MV-4-11 (cell line): ENCODE measurements around the gene TIPARP.

Source experiments
- DNase-seq: peaks from one replicate; lab custom pipeline; 2025; lab: John Stamatoyannopoulos, UW

Gene TIPARP

DNA sequence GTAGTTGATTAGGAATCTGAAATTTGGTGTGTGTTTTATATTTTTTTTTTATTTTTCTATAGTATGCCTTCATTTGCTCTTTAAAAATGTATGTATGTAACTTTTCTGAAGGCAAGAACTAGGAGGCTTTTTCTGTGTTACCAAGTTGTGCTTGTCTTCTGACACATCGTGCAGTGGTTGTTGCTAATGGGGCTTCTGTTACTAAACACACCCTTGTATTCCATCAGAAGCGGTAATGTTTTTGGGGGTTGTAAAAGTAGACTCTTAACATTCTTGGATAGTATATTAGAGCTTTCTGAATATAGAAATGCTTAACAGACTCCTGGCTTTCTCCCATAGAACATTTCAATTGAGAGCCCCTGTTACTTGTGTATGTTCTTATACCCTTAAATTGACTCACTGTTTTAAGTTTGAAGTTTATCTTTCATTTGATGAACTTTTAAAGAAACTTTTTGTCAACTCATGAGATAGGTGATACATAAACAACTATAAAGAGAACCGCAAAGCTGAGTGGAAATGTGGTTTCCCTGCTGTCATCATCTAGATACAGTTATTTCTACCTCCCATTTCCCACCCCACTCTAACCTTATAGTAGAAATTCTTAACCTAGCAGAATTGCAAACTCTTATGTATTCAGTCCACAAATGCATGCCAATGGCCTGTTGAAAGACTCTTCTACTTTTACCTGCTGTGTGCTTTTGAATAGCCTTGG lies 2.5 kb downstream of the TIPARP start:
- DNase-seq: no peak

DNA sequence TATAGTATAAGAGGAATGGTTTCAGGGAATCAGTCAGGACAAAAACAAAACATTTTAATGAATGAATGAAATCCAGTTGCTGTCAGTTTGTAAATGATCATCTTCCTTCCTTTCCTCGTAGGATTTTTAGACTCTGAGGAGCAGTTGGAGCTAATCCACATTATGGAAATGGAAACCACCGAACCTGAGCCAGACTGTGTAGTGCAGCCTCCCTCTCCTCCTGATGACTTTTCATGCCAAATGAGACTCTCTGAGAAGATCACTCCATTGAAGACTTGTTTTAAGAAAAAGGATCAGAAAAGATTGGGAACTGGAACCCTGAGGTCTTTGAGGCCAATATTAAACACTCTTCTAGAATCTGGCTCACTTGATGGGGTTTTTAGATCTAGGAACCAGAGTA lies 3.1 kb downstream of the TIPARP start:
- DNase-seq: no peak

DNA sequence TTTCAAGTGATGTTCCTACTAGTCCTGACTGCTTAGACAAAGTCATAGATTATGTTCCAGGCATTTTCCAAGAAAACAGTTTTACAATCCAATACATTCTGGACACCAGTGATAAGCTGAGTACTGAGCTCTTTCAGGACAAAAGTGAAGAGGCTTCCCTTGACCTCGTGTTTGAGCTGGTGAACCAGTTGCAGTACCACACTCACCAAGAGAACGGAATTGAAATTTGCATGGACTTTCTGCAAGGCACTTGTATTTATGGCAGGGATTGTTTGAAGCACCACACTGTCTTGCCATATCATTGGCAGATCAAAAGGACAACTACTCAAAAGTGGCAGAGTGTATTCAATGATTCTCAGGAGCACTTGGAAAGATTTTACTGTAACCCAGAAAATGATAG lies 3.8 kb downstream of the TIPARP start:
- no peak for DNase-seq

DNA sequence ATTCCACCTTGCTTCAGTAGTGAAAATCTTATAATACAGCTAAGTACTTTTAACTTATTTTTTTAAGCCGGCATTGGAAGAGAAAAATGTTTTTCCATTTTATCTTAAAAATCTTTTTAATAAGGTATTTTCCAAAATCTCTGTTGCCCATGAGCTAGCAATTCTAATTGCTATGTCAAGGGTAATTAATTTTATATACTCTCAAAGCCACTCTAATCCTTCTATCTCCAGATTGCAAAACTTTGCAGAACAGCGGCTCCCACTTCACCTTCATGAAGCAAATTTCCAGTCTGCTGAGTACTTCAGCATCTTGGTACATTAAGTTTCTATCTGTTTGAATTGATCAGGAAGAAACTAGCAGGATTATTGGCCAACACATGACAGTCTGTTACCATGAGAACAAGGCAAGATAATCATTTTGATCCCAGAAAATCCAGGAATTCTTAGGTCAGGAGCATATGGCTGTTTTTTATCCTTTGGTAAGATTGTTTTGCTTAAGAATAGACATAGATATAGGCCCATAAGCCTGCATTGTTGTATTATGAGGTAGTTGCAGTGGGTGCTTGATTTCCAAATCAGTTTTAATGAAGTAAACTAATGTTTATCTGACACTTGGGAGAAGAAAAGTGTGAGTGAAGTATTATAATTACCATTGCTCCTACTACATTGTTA lies 6.0 kb downstream of the TIPARP start:
- no peak for DNase-seq

DNA sequence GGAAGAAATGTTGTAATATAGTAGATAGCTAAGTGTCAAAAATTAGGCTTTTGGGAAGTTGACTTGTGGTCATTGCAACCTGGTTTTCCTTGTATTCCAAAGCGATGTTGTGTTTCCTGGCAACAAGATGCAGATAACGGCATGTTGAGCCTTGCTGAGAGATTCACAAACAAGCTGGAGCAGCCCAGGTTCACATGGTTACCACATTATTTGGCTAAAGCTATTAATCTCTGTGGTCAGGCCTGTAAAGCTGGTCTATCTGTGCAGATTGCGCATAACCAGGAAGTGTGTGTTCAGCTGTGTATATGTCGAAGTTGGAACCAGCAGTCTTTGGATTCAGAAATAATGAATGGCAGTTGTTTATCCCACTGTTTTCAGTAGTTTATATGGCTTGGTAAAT lies 6.6 kb downstream of the TIPARP start:
- DNase-seq: peak; percentile 80

DNA sequence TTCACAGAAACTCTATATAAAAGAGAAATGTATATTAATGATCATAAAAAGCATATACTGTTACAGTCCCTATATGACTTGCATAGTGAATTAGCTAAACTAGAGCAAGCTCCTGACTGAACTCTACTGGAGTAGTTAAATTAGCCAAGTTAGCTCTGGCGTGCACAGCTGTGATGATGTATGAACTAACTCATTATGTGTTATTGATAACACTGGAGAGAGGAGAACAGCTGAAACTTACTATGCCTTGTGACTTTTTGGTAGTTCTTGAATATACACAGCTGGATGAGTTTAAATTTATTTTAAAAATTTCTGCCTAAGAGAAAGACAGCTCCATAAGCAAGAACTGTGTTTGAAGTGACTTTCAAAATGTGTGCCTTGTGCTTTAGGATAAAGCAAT lies 8.1 kb downstream of the TIPARP start:
- DNase-seq: no peak

DNA sequence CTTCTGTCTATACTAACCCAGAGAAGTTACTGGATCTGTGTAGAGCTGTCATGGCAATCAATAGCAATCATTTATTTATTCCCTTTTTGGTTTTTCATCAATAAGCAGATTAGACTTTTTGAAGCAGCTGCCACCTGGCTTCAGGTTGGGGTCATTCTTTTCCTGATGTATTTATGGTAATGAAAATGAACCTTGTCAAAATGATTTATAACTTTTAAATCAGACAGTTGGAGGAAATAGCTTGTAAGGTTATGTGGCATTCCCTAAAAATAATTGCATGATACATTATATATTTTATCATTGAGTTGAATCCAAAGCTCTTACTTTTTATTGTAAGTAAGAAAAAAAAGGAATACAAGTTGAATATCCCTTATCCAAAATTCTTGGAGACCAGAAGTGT lies 8.6 kb downstream of the TIPARP start:
- no peak for DNase-seq

DNA sequence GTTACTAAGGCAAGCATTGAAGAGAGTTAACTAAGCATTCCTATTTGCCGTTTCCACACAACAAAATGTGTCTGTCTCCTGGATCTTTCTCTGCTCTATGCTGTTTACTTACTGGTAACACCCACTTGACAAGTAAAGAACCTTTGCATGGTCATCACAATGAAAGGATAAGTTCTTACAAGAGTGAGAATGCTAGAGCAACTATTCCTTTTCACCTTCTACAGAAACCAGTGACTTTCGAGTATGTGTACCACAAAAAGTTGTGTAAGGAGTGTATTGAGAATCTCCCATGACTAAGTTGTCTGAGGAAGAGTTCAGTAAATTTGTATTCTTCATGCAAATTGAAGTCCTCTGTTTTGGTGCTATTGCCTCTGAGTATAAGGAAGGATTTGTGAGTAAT lies 10.8 kb downstream of the TIPARP start:
- DNase-seq: peak; percentile 17

DNA sequence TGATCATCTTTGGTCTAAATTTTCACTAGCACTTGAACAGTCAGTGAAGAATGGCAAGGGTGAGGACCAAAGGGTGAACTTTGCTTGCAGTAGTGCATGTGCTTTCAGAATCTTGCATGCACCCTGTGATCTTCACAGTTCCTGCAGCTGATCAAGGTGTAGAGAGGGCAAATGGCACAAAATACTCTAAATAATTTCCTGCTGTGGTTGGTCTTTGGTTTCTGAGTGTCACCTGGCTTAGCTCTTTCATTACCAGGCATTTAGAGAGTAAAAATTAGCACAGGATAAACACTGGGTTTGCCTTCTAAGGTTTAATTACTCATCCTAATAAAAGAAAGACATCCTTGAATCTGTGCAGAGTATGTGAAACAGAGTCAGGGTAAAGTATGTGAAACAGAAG lies 11.4 kb downstream of the TIPARP start:
- DNase-seq: no peak

DNA sequence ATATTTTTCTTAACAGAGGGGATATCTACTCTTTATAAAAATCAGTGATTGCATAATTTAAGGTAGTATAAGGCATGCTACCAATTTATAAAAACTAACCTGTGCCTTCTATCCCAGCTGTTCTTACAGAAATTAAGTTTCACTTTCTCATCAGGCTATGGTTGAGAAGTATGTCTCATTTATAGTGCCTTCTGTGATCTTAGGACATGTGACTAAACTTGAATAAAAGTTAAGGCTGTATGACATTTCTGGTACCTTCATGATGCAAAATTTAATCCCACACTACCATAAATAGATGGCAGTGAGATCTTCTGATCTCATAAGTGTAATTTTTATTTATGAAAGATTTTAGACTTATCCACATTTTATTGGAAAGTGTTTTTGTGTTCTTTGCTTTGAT lies 12.6 kb downstream of the TIPARP start:
- DNase-seq: no peak

DNA sequence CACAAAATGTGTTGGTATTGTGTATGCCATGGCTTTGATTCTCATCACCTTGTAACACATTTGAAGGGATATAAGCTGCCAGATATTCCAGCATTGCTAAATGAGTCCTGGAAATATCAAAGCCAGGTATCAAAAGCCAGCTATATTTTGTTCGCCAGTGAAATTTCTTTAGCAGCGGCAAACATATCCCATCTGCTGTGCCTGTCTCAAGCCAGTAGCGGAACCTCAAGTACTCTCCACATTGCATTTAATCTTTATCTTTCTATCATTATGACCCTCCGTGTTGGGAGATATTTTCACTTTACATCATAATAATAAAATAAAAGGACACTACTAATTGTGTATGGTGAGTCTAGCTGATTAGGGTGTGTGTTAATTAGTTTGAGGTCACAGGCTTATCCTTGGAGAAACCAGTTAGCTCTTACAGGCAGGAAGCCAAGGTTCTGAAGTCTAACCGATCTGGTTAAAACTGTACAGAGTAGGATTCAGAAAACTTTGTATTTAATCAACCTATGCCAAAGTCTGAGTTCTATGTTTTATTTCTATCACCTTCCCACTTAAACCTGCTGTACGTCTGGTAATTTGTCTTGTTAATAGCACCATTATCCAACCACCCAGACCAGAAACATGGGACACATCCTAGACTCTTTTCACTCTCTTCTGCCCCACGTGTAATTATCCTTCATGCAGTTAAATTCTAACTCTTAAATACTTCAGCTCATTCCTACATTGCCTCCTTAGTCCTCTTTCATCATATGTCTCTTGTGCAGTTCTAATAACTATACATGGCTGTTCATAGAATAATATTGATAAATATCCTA lies 14.5 kb downstream of the TIPARP start:
- no peak for DNase-seq

DNA sequence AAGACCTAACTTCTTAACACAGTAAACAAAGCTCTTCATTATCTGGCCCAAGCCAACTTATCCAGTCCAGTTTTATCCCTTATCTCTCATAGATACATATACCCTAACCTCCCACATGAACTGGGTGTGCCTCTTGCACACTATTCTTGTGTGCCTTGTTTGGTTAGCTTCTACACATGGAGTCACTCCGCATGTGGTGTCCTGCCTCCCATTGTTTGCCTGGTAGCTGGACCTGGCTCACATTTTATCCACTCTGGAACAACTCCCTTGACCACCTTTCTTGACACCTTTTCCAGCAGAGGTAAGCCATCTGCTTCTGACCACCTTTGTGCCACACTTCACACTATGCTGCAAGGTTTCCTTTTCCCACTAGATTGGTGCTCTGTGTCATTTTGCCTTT lies 15.2 kb downstream of the TIPARP start:
- DNase-seq: no peak

DNA sequence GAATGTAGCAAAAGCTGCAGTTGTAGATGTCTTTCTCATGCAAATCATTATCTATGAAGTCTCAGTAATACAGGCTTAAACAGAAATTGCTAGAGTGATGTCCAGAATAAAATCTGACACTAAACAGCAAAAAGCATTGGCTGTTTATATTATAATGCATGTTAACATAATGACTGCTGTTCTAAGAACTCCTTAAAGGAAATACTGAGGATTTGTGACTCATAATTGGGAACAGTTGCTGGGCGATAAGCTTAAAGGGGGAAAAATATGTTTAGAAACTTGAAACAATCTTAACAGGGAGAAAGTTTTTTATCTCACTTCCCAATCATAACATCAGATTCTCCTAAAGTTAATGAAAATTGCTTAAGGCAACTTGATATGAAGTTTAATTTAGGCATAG lies 17.5 kb downstream of the TIPARP start:
- no peak for DNase-seq

DNA sequence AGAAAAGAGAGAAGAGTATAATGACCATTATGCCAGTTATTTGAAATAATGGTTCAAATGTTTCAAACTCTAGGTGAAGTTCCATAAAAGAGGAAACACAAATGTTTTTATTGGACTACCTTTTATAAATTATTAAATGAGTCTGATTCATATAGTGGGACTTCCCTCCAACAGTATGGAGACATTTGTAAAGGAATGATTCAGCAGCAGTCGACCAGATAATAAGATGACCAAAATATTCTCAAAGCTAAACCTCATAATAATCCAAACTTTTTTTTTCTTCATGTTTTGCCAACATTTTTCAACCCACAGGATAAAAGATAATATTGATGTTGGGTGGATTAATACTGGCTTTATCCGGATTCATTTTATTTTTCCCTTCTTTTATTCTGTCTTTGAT lies 18.8 kb downstream of the TIPARP start:
- DNase-seq: no peak

DNA sequence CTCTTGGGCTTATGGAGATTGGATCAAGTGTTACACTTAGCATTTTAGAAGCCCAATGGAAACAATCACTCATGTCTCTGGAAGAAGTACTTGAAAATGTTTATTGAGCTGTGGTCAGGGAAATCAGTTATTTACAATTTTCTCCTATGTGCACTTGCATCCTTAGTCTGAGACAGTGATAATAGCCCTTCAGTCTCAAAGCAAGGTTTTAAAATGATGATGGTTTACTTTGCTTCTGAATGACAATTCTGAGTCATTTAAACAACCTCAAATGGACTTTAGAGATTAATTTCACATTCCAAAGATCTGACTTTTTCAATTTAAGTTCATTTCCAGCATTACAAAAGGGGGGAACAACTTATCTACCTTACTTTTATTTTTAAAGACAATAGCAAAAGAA lies 20.1 kb downstream of the TIPARP start:
- DNase-seq: no peak

DNA sequence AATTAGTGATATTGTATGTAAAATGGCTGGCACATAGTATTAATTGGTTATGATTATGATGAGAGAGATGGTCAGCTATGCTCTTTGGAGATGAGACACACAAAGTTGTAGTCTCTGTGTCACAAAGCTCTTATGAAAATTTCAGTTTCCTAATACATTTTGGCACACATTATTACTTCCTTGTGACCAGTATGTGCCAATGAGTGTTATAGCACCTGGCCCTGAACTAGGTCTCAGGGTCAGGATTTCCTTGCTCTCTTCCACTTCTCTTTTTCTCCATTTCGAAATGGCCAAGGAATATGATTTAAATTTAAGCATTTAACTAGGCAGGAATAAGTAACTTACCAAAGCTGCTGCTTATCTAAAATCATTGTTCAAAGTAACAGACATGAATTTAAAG lies 28.0 kb downstream of the TIPARP start:
- DNase-seq: peak; percentile 82

DNA sequence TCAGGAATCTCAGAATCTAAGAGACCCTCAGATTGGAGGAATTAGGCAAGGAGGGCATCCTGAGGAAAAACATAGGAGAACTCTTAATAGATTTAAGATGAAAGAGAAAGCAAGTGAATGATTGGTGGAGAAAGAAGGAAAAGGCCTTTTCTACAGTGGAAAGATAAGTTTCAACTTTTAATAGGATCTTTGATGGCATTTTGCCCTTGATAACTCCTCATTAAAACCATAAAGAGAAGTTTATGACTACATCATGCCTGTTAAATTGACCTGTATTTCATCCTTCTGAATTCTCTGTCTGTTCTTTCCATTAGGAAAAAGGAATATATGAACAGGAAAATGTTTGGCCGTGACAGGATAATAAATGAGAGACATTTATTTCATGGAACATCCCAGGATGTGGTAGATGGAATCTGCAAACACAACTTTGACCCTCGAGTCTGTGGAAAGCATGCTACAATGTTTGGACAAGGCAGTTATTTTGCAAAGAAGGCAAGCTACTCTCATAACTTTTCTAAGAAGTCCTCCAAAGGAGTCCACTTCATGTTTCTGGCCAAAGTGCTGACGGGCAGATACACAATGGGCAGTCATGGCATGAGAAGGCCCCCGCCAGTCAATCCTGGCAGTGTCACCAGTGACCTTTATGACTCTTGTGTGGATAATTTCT lies 30.1 kb downstream of the TIPARP start:
- DNase-seq: no peak

DNA sequence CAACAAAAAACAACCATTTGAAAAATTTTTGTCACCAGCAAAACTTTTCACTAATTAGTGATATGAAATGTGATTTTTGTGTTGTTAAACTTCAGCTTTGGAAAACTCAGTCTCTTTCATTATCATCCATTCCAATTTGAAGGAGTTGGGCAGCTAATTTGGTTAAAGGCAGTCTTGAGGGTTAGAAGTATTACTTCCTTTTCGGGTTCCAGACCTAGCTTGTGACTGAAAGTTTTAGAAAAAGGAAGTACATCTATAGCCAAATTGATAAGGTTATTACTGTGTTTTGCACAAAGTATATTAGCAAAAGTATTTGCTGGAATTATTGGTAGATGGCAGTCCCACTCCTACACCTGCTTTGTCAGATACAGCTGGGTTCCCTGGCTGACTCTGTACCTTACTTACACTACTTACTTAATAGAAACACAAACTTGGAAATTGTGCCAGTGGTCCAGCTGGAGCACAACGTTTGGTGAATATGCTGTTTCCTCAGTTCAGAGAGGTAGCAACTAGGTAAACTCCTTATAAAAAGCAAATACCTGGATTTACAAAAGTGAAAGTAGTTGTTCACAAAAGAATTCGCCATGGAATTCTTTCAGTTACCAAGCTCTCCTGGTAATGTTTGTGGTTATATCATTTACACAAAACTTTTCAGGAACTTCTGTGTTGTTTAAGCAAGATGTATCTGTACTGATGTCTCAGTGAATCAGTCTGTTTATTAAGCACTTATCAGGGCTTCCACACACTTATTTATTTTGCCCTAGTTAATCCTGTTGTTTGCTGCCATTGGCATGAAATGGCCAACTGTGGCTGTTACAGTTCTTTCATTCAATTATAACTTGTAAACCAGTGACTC lies 31.6 kb downstream of the TIPARP start:
- DNase-seq: peak; percentile 72

DNA sequence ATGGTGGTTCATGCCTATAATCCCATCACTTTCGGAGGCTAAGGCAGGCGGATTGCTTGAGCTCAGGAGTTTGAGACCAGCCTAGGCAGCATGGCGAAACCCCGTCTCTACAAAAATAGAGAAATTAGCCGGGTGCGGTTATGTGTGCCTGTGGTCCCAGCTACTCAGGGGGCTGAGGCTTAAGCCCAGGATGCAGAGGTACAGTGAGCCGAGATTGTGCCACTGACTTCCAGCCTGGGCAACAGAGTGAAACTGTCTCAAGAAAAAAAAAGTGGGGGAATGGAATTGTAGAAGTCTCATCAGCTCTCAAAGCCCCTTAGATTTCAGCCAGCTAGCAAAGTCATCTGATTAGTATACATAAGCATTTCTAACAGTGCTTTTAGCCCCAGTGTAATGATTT lies 33.2 kb downstream of the TIPARP start:
- DNase-seq: no peak

DNA sequence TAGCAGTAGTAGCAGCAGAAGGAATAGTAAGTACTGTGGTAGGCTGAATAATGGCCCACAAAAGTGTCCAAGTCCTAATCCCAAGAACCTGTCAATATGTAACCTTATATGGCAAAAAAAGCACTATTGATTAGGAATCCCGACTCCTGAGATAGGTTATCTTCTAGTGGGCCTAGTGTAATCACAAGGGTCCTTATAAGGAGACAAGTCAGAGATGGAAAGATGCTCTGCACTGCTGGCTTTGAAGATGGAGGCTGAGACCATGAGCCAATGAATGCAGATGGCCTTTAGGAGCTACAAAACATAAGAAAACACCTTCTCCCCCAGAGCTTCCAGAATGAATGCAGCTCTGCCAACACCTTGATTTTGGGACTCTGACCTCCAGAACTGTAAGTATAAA lies 36.0 kb downstream of the TIPARP start:
- DNase-seq: no peak

DNA sequence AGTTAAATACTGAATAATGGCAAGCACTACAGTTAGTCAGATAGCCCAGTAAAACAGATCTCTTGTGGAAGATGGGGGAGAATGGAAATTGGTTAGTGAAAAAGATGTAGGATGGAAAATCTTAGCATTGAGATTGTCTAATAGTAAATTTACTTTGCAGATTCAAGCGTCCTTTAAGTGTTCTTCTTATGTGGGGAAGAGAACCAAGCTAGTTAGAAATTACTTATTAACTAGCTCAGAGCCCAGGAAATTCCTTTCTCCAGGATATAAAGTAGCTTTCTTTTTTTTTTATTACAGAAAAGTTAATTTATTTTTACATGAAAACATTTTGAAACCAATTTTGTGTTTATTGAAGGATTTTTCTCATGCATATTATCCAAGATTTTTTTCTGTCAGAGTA lies 36.7 kb downstream of the TIPARP start:
- no peak for DNase-seq

DNA sequence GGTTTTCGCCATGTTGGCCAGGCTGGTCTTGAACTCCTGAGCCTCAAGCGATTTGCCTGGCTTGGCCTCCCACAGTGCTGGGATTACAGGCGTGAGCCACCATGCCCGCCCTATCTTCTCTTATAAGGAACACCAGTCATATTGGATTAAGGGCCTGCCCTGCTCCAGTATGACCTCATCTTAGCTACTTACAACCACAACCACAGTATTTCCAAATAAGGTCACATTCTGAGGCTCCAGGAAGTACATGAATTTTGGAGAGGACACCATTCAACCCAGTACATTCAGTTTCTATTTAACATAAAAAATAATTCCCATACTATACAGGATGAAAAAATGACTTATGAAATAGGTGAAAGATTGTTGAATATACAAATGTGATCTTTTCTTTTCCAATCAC lies 37.6 kb downstream of the TIPARP start:
- peak; percentile 81 for DNase-seq
